Measurements from ENCODE around the gene C1orf105.
"Not testable (repeated sequence)": the region's sequence is repeated elsewhere in the genome, so short reads cannot be mapped to it uniquely, and the experiment has no call there.

C1orf105 gene, protein sequence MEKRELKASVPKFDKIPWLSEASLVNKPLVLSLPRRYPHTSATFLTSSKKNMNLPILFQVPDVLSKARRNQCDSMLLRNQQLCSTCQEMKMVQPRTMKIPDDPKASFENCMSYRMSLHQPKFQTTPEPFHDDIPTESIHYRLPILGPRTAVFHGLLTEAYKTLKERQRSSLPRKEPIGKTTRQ

DNA sequence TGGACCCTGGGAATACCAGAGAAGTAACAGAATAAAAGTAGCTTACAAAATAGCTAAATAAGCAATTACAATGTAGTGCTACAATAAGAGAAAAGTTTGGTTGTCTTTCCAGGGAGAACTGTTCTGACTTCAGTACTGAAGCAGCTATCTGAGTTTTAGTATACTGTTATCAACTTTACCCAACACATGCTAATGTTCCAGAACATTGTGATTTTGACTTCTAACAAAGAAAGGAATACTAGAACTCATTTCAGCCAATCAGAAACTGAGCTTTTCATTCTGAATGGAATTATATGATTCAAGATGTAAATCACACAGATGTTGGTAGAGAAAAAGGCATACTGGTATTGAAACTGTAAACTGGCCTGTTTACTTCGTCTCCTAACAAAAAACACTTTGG, at the start of gene C1orf105:
Gene C1orf105, plus strand, starts transcription at position 301 of the 400 bp plus-strand sequence. CDS start 201 bp downstream, outside the sequence.
- Mint-ChIP-seq H3K36me3 (ENCODE audit: low read depth) (peaks cover 3% of the 10 kb centered on the region), H3K27me3 (ENCODE audit: low read depth, poor library complexity) (no peaks in the 10 kb centered on the region), H3K4me3 (no peak within 1 kb of the TSS), H3K4me1 (peaks cover 45% of the 10 kb centered on the region), H3K27ac (peak within 1 kb of the TSS; percentile 62), H3K9me3 (no peaks in the 10 kb centered on the region)
- no peak for DNase-seq
- TF ChIP-seq, protein P1, sequence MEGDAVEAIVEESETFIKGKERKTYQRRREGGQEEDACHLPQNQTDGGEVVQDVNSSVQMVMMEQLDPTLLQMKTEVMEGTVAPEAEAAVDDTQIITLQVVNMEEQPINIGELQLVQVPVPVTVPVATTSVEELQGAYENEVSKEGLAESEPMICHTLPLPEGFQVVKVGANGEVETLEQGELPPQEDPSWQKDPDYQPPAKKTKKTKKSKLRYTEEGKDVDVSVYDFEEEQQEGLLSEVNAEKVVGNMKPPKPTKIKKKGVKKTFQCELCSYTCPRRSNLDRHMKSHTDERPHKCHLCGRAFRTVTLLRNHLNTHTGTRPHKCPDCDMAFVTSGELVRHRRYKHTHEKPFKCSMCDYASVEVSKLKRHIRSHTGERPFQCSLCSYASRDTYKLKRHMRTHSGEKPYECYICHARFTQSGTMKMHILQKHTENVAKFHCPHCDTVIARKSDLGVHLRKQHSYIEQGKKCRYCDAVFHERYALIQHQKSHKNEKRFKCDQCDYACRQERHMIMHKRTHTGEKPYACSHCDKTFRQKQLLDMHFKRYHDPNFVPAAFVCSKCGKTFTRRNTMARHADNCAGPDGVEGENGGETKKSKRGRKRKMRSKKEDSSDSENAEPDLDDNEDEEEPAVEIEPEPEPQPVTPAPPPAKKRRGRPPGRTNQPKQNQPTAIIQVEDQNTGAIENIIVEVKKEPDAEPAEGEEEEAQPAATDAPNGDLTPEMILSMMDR (IDR thresholded peaks at IDR 0.05): no peak

DNA sequence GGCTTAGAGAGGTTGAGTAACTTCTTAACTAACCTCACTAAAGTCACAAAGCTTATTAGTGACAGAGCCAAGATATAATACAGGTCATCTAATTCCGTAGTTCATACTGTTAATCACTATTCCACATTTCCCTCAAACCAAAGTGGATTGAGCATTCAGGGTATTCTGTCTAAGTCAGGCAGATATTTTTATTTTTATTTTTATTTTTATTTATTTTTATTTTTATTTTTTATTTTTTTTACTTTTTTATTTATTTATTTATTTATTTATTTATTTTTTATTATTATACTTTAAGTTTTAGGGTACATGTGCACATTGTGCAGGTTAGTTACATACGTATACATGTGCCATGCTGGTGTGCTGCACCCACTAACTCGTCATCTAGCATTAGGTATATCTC, 48.8 kb upstream of the C1orf105 start:
- H3K4me3 Mint-ChIP-seq; H3K27me3 Mint-ChIP-seq (ENCODE audit: low read depth, poor library complexity); DNase-seq; H3K27ac Mint-ChIP-seq; H3K4me1 Mint-ChIP-seq: not testable (repeated sequence)
- Mint-ChIP-seq H3K36me3 (ENCODE audit: low read depth) (peaks cover 14% of the 10 kb centered on the region), H3K9me3 (peaks cover 37% of the 10 kb centered on the region)

DNA sequence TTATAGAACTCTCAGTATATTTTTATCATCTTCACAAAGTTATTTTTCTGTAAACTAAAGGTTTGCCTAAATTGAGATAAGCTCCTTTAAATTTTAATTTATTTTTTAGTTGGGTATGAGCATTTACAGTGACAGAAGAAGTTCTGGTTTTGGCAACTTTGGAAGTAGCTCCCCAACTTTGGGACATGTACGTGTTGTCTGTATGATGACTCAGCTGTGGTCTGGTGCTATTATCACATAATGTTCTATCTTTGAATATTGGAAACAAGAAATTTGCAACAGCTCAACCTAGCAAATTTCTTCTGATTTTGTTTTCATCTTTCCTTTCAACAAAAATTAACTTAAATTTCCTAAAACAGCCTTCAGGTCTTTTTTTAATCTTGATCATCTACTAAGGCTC, 46.6 kb upstream of the C1orf105 start:
- H3K27me3 Mint-ChIP-seq (ENCODE audit: low read depth, poor library complexity): no peaks in the 10 kb centered on the region
- no peaks in the 10 kb centered on the region for H3K36me3 Mint-ChIP-seq (ENCODE audit: low read depth)
- H3K9me3 Mint-ChIP-seq: peaks cover 14% of the 10 kb centered on the region
- no peaks in the 10 kb centered on the region for H3K4me1 Mint-ChIP-seq
- H3K4me3 Mint-ChIP-seq: no peak overlapping the region
- H3K27ac Mint-ChIP-seq: no peak overlapping the region
- TF ChIP-seq, protein P1 (IDR thresholded peaks at IDR 0.05): no peak
- no peak for DNase-seq

DNA sequence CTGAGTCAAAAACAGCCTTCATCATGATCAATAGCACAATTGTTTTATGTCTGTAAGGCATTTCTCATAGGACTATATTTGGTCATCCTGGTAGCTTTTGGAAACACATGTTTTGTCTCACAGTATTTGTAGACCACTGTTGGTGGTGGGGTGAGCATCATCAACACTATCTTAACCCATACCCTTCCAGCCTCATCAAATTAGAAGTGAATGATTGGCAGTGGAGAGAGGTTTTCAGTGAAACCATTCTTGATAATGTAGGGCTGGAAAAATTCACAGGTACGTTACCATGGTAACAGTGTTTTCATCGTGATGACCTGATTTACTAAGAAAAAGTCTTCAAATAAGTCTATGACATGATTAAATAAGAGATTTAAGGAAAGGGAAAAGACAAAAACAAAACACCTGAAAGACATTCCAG, 45.3 kb upstream of the C1orf105 start:
- TF ChIP-seq, protein P1 (IDR thresholded peaks at IDR 0.05): no peak
- Mint-ChIP-seq H3K4me1 (peaks cover 2% of the 10 kb centered on the region), H3K27me3 (ENCODE audit: low read depth, poor library complexity) (no peaks in the 10 kb centered on the region), H3K27ac (no peak overlapping the region), H3K36me3 (ENCODE audit: low read depth) (no peaks in the 10 kb centered on the region), H3K4me3 (no peak overlapping the region), H3K9me3 (peaks cover 8% of the 10 kb centered on the region)
- DNase-seq: no peak

DNA sequence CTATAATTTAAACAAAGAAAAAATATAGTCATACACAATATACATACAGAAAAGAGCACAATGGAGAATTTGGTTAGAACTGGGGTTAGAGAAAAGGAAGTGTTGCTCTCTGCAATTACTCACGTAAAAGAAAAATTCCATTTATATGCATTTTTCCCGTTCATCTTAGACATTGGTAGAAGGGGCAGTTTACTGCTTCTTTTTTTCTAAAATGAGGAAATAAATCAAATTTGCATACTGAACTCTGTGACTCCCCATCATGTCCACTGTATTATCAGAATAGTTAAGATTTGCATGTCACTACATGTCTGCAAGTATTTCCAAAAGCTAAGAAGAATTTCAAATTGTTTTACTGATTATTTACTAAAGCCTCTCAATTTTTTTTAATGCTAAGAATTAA, 44.1 kb upstream of the C1orf105 start:
- Mint-ChIP-seq H3K4me1 (peaks cover 15% of the 10 kb centered on the region), H3K4me3 (no peak overlapping the region), H3K27ac (no peak overlapping the region), H3K36me3 (ENCODE audit: low read depth) (no peaks in the 10 kb centered on the region), H3K9me3 (no peaks in the 10 kb centered on the region), H3K27me3 (ENCODE audit: low read depth, poor library complexity) (no peaks in the 10 kb centered on the region)
- DNase-seq: no peak
- TF ChIP-seq, protein P1 (IDR thresholded peaks at IDR 0.05): no peak

DNA sequence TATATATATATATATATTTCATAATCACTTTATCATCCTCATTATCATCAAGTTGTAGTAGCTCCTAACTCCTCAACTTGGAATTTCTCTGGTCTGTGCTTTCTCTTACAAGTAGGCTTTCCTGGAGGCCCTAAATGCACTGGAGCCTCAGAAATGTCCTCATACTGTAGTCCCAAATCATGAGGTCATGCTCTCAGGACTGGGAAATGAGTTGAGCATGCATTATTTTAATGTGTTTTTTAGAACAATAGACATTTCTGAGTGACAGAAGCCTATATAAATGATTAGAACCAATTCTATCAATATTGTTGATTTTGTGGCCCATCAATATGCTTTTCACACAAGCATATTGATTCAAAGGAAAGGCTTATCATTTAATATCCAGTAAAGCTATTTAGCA, 42.9 kb upstream of the C1orf105 start:
- Mint-ChIP-seq H3K27me3 (ENCODE audit: low read depth, poor library complexity) (no peaks in the 10 kb centered on the region), H3K9me3 (no peaks in the 10 kb centered on the region), H3K36me3 (ENCODE audit: low read depth) (no peaks in the 10 kb centered on the region), H3K4me1 (peaks cover 26% of the 10 kb centered on the region), H3K27ac (no peak overlapping the region), H3K4me3 (no peak overlapping the region)
- TF ChIP-seq, protein P1 (IDR thresholded peaks at IDR 0.05): no peak
- no peak for DNase-seq

Measured in nephron progenitor cell (in vitro differentiated cells).